D721Med (cell line): ENCODE measurements around the gene SGSM2.
A peak's percentile ranks its signal among the peaks of the same experiment; 100 is the strongest.

Experiments used
- DNase-seq: peaks from one replicate; pipeline ENCODE4 v3.0.0; 2011; ENCODE audit warnings: low spot score; ENCODE audit not compliant: insufficient read length
- FAIRE-seq: peaks from 2 replicates; lab custom pipeline; 2011; peaks lifted over from hg19 to GRCh38; lab: Jason Lieb, UNC
- TF ChIP-seq, protein P1 (sequence below): IDR thresholded peaks from 2 replicates; pipeline ENCODE4 v1.5.1; 2012; ENCODE audit warnings: mild to moderate bottlenecking, control low read depth; ENCODE audit not compliant: insufficient read depth; ENCODE audit errors: missing control alignments

Gene SGSM2

DNA sequence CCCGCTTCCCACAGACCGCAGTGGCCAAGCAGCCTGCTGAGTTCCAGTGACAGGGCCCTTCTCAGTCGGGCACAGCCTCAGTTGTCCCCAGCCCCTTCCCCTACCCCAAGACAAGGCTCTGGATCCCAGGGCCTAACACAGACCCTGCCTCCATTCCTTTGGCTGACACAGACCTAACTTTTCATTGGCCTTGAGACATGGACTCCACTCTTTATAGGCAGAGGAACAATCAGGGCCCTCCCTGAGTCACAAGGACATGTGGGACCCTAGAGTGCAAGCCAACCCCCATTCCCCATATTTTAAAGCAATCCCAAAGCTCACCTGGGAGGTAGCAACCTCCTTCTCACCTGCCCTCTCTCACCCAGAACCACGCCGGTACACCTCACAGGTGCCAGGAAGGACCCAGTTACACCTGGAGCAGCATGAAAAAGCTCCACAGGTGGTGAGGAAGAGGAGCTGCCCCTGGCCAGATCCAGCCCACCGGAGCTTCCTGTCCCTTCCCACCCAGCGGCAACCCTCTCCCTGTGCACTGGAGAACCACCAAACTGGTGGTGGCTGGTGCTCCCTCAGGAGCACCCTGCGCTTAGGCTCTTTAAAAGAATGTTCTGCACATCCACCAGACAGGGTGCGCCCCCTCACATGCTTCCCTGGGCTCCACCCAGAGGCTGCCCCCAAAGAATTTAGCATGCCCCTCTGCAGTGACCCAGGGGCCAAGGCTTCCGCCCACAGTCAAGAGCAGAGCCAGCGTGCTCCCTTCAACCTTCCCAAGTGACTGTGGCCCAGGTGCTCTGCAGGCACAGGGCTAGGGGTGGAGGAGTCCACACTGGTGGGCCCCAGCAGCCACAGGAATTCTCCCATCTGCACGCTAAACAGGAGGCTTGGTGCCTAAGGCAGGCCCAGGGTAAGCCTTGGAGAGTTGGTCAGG lies 60.2 kb downstream of the SGSM2 start:
- TF ChIP-seq, protein P1, sequence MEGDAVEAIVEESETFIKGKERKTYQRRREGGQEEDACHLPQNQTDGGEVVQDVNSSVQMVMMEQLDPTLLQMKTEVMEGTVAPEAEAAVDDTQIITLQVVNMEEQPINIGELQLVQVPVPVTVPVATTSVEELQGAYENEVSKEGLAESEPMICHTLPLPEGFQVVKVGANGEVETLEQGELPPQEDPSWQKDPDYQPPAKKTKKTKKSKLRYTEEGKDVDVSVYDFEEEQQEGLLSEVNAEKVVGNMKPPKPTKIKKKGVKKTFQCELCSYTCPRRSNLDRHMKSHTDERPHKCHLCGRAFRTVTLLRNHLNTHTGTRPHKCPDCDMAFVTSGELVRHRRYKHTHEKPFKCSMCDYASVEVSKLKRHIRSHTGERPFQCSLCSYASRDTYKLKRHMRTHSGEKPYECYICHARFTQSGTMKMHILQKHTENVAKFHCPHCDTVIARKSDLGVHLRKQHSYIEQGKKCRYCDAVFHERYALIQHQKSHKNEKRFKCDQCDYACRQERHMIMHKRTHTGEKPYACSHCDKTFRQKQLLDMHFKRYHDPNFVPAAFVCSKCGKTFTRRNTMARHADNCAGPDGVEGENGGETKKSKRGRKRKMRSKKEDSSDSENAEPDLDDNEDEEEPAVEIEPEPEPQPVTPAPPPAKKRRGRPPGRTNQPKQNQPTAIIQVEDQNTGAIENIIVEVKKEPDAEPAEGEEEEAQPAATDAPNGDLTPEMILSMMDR = no peak
- no peak for FAIRE-seq

DNA sequence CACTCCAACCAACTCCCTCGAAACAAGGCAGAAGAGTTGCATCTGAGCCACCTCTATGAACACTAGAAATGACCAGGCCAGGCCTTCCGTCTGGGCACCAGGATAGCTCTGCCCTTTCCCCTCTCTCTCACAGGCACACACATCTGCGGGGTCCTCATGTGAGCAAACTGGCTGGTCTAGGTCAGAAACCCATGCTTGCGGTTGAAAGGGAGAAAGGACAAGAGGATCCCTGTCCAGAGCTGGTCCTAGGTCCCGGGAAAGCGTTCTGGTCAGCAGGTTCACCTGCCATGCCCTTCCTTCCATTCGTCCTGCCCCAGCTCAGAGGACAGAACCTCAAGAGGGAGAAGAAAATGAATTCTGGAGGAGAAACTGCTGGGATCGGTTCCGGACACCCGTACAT lies 60.9 kb downstream of the SGSM2 start:
- DNase-seq (no peak), FAIRE-seq (no peak)
- TF ChIP-seq, protein P1 = no peak

More for the DNA sequence above, 60.2 kb downstream of the SGSM2 start:
- DNase-seq = no peak

GRCh38 chr17:2398655-2399571 lies 61.6 kb downstream of the SGSM2 start:
- FAIRE-seq = no peak
- DNase-seq = no peak
- TF ChIP-seq, protein P1 = no peak

DNA sequence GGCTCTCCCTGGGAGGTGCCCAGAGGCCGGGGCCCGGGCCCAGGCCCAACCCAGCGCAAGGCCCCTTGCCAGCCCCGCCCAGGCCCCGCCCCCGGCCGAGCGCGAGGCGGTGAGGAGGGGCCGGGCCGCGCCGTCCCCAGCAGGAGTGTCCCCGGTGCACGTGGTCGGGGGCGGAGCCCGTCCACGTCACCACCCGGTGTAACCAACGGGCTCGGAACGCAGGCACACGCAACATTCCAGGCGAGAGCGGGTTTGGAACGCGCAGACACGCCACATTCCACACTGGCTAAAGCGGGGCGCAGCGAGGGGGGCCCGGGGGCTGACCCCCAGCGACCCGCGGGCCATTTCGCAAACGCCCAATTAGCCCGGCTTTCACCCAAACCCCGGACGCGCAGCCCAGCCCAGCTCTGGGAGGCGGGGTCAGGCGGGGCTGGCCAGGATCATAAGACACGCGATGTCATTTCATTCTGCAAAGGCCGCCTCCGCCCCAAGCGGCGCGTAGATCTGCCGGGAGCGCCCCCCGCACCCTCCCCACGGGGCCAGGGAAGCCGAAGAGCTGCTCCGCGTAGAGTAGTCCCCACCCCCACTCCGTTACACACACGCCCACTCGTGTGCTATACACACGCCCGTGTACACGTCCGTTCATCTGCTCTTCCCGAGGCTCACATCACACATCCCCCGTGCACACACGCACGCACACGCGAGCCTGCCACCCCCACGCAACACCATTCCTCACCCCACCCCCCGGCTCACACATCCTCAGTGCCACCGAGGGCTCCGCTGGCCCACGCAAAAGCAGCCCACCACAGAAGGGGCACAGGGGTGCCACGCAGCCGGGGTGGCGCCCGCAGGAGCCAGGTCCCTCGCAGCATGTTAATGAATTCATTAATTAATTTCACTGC lies 62.5 kb downstream of the SGSM2 start:
- DNase-seq (peak; percentile 94), FAIRE-seq (no peak)
- TF ChIP-seq, protein P1 = no peak

DNA sequence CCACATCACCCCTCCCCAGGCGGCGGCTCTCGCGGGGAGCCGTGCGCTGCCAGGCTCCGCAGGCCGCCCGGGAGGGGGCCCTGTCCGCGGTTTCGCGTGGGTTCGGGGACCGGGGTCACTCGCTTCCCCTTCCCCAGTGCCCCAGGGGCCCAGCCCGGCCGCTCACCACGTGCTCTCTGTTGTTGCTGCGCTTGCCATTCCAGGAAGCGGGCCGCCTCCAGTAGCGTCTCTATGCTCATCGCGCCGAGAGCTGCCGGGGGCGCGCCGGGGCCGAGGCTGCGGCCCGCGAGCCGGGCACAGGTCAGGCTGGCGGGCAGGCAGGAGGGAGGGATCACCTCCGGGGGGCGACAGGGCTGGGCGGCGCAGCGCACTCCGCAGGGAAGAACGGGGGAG lies 63.2 kb downstream of the SGSM2 start:
- no peak for DNase-seq
- FAIRE-seq = no peak
- TF ChIP-seq, protein P1 = no peak

DNA sequence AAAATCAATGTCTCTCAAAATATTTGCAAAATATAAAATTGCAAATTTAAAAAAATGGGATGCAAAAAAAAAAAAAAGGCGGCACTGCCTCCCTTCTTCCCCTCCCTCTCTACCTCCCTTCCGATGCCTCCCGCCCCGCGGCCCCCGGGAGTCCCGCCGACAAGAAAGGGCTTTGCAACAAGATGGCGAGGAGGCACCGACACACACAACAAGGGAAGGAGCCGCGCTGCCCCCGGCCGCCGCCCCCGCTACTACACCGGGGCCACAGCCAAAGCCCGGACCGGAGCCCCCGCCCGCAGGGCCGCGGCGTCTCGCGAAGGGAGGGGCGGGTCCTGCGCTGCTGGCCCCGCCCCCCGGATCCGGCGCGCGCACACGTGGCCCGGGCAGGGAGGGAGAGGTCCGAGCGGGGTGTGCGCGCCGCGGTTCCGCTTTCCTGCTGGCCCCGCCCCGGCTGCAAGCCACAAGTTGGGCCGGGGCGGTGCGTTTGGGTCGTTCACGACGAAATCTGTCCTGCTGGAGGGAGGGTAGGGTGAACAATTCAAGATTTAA lies 63.6 kb downstream of the SGSM2 start, which contains the start of gene MNT:
TSS of gene MNT (minus strand) at position 184 of the 549 bp plus-strand sequence. CDS start 348 bp downstream, outside the sequence.
- TF ChIP-seq, protein P1 = no peak
- DNase-seq (peak; percentile 71), FAIRE-seq (no peak)
